ENCODE data around the gene FAT3. TPM values are rescaled to one million over a fixed set of nuclear protein-coding genes. Genes with fewer than 3 reads are reported as not detected.

The FAT3 gene
- total RNA-seq, 2 donors from 2014 or later, result 9.6 to 14.4 TPM

DNA sequence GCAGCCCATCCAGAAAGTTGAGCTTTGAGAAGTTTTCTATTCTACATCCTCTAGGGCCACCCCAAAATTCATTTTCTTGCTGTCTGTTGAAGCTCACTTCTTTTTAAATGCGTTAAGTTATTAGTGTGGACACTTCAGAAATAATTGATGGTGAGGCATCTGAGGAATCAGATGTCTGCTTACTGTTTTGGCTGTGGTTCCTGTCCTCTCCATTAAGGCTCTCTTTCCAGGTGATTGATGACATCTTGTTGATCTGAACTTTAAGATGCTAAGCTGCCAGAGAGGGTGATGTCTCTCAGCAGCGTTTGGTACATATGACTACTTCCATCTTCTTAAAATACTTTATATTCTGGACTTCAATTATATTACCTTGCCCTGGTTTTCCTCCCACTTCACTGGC is 45.2 kb downstream of the FAT3 start:
- Histone ChIP-seq H3K27ac (no peak overlapping the region), H3K27me3 (replicated peaks; ENCODE audit: insufficient read depth) (no peaks in the 10 kb centered on the region), H3K9me3 (no peaks in the 10 kb centered on the region), H3K4me3 (no peak overlapping the region), H3K36me3 (no peaks in the 10 kb centered on the region), H3K4me1 (replicated peaks) (no peaks in the 10 kb centered on the region)
- 86% methylated on average over 2 of the region's 2 CpGs for WGBS
- intact Hi-C loops (cut with DNase I), result no loop called here
- TF ChIP-seq POLR2AphosphoS5 (IDR thresholded peaks at IDR 0.05) (no peak), CTCF (IDR thresholded peaks at IDR 0.05) (no peak), POLR2A (IDR thresholded peaks at IDR 0.05) (no peak)
- DNase-seq (ENCODE audit: low spot score), result no peak

DNA sequence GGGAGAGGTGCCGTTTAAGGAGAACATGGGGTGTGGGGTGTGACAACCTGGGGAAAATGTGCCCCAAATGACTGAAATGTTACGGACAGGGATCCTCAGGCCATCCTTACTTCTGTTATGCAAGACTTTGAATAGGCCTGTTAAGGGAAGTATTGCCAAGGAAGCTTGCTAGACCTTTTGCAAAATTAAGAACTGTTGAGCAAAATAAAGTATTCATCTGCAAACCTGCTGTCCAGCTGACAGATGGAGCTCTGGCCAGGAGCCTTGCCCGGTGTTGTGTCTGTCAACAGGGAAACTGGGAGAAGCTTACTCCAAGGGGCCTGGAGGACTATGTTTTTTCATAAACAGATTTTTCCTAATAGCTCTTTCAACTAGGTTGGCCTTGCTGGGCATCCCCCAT is 48.0 kb downstream of the FAT3 start:
- TF ChIP-seq POLR2A (IDR thresholded peaks at IDR 0.05) (no peak), CTCF (IDR thresholded peaks at IDR 0.05) (no peak), POLR2AphosphoS5 (IDR thresholded peaks at IDR 0.05) (no peak)
- Histone ChIP-seq H3K36me3 (no peaks in the 10 kb centered on the region), H3K9me3 (no peaks in the 10 kb centered on the region), H3K4me3 (no peak overlapping the region), H3K4me1 (replicated peaks) (no peaks in the 10 kb centered on the region), H3K27ac (no peak overlapping the region), H3K27me3 (replicated peaks; ENCODE audit: insufficient read depth) (no peaks in the 10 kb centered on the region)
- no peak for DNase-seq (ENCODE audit: low spot score)
- 88% methylated on average over 3 of the region's 3 CpGs for WGBS
- intact Hi-C loops (cut with DNase I), result no loop called here

Measured in prostate gland (tissue), 2 donors.